SK-N-SH treated with all-trans-retinoic acid at 6 μM for 48 hours (cell line): ENCODE data around the gene PGAP1.

Experiments
- ATAC-seq: fragments of 200-7000 bp; cut with Tn5 transposase; 3 replicates; pipeline ENCODE4 v1.9.1; 2020; ENCODE audit warnings: mild to moderate bottlenecking, moderate library complexity
- ARNTL ChIP-seq: fragments of 450-650 bp; formaldehyde crosslinking; IDR thresholded peaks from 2 replicates; pipeline ENCODE4 v1.5.0; 2020; ENCODE audit warnings: low read depth, mild to moderate bottlenecking, moderate library complexity, borderline replicate concordance
- CSDC2 ChIP-seq: fragments of 250-450 bp; sonication (Bioruptor Pico); IDR thresholded peaks from 2 replicates; pipeline ENCODE4 v1.5.0; 2020; ENCODE audit warnings: mild to moderate bottlenecking, moderate library complexity
- GLIS3 ChIP-seq: fragments of 250-450 bp; sonication (Bioruptor Pico); IDR thresholded peaks from 2 replicates; pipeline ENCODE4 v1.5.0; 2020; ENCODE audit warnings: mild to moderate bottlenecking, moderate library complexity
- ISL1 ChIP-seq: fragments of 250-450 bp; sonication (Bioruptor Pico); IDR thresholded peaks from 2 replicates; pipeline ENCODE4 v2.1.2; 2022; ENCODE audit warnings: mild to moderate bottlenecking, moderate library complexity
- PPARA ChIP-seq: fragments of 250-450 bp; sonication (Bioruptor Pico); IDR thresholded peaks from 2 replicates; pipeline ENCODE4 v1.5.0; 2020; ENCODE audit warnings: mild to moderate bottlenecking, borderline replicate concordance
- RARB ChIP-seq: fragments of 250-450 bp; sonication (Bioruptor Pico); IDR thresholded peaks from 2 replicates; pipeline ENCODE4 v1.8.0; 2021; ENCODE audit warnings: mild to moderate bottlenecking, moderate library complexity
- TCF4 ChIP-seq: fragments of 250-450 bp; sonication (Bioruptor Pico); IDR thresholded peaks from 2 replicates; pipeline ENCODE4 v1.8.0; 2021; ENCODE audit warnings: mild to moderate bottlenecking, moderate library complexity, borderline replicate concordance
- TOX ChIP-seq: fragments of 250-450 bp; sonication (Bioruptor Pico); IDR thresholded peaks from 2 replicates; pipeline ENCODE4 v1.8.0; 2021; ENCODE audit warnings: mild to moderate bottlenecking, moderate library complexity, borderline replicate concordance
- ZC3H10 ChIP-seq: fragments of 250-450 bp; sonication (Bioruptor Pico); IDR thresholded peaks from 2 replicates; pipeline ENCODE4 v1.5.1; 2021; ENCODE audit warnings: mild to moderate bottlenecking, moderate library complexity
- ZFP3 ChIP-seq: fragments of 250-450 bp; sonication (Bioruptor Pico); IDR thresholded peaks from 2 replicates; pipeline ENCODE4 v1.5.0; 2020; ENCODE audit warnings: mild to moderate bottlenecking, moderate library complexity
- ZFP30 ChIP-seq: fragments of 450-650 bp; formaldehyde crosslinking; IDR thresholded peaks from 2 replicates; pipeline ENCODE4 v1.5.0; 2022; ENCODE audit warnings: mild to moderate bottlenecking, moderate library complexity
- ZNF565 ChIP-seq: fragments of 450-650 bp; formaldehyde crosslinking; conservative IDR thresholded peaks from 2 replicates; pipeline ENCODE4 v1.5.0; 2020; ENCODE audit warnings: low read depth, mild to moderate bottlenecking, moderate library complexity
- ZNF70 ChIP-seq: fragments of 450-650 bp; formaldehyde crosslinking; IDR thresholded peaks from 2 replicates; pipeline ENCODE4 v1.5.0; 2020; ENCODE audit warnings: mild to moderate bottlenecking, moderate library complexity
- ZNF8 ChIP-seq: fragments of 450-650 bp; formaldehyde crosslinking; IDR thresholded peaks from 2 replicates; pipeline ENCODE4 v1.5.0; 2020; ENCODE audit warnings: mild to moderate bottlenecking, moderate library complexity
- TF ChIP-seq, protein P1 (sequence below): fragments of 250-450 bp; sonication (Bioruptor Pico); IDR thresholded peaks from 2 replicates; pipeline ENCODE4 v1.5.0; 2020; ENCODE audit warnings: mild to moderate bottlenecking, moderate library complexity
- TF ChIP-seq, protein P2 (sequence below): fragments of 250-450 bp; sonication (Bioruptor Pico); IDR thresholded peaks from 2 replicates; pipeline ENCODE4 v1.8.0; 2021; ENCODE audit warnings: low read depth, mild to moderate bottlenecking, moderate library complexity, borderline replicate concordance
- TF ChIP-seq, protein P3 (sequence below): fragments of 250-450 bp; sonication (Bioruptor Pico); IDR thresholded peaks from 2 replicates; pipeline ENCODE4 v1.5.1; 2021; ENCODE audit warnings: mild to moderate bottlenecking, moderate library complexity
- TF ChIP-seq, protein P4 (sequence below): fragments of 250-450 bp; sonication (Bioruptor Pico); IDR thresholded peaks from 2 replicates; pipeline ENCODE4 v1.5.1; 2020; ENCODE audit warnings: low read depth, mild to moderate bottlenecking, moderate library complexity
- TF ChIP-seq, protein P5 (sequence below): fragments of 250-450 bp; sonication (Bioruptor Pico); IDR thresholded peaks from 2 replicates; pipeline ENCODE4 v1.8.0; 2020; ENCODE audit warnings: mild to moderate bottlenecking, moderate library complexity, borderline replicate concordance

The PGAP1 gene

DNA sequence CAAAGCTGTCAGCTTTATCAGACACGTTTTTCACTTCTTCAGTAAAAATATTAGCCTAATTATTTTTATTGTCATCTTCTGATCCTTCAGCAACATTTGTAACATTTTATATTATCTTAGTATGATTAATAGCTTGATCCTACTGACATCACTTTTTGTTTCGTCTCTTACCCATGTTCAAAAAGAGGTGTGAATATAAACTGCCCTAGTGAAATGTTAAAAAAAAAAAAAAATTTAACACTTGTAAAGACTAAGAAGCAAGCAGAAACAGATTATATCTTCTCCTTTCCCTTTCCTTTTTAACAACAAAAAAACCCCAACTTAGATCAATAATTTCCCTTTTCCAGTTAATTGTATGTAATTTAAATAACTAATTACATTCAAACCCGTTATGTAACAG, 81.1 kb downstream of the PGAP1 start:
- TF ChIP-seq, protein P1, sequence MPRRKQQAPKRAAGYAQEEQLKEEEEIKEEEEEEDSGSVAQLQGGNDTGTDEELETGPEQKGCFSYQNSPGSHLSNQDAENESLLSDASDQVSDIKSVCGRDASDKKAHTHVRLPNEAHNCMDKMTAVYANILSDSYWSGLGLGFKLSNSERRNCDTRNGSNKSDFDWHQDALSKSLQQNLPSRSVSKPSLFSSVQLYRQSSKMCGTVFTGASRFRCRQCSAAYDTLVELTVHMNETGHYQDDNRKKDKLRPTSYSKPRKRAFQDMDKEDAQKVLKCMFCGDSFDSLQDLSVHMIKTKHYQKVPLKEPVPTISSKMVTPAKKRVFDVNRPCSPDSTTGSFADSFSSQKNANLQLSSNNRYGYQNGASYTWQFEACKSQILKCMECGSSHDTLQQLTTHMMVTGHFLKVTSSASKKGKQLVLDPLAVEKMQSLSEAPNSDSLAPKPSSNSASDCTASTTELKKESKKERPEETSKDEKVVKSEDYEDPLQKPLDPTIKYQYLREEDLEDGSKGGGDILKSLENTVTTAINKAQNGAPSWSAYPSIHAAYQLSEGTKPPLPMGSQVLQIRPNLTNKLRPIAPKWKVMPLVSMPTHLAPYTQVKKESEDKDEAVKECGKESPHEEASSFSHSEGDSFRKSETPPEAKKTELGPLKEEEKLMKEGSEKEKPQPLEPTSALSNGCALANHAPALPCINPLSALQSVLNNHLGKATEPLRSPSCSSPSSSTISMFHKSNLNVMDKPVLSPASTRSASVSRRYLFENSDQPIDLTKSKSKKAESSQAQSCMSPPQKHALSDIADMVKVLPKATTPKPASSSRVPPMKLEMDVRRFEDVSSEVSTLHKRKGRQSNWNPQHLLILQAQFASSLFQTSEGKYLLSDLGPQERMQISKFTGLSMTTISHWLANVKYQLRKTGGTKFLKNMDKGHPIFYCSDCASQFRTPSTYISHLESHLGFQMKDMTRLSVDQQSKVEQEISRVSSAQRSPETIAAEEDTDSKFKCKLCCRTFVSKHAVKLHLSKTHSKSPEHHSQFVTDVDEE (CRISPR knock-in tag) = no peak
- no peak for TF ChIP-seq ZFP30
- no peak for TF ChIP-seq PPARA (CRISPR knock-in tag)
- TF ChIP-seq, protein P2, sequence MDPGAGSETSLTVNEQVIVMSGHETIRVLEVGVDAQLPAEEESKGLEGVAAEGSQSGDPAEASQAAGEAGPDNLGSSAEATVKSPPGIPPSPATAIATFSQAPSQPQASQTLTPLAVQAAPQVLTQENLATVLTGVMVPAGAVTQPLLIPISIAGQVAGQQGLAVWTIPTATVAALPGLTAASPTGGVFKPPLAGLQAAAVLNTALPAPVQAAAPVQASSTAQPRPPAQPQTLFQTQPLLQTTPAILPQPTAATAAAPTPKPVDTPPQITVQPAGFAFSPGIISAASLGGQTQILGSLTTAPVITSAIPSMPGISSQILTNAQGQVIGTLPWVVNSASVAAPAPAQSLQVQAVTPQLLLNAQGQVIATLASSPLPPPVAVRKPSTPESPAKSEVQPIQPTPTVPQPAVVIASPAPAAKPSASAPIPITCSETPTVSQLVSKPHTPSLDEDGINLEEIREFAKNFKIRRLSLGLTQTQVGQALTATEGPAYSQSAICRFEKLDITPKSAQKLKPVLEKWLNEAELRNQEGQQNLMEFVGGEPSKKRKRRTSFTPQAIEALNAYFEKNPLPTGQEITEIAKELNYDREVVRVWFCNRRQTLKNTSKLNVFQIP (CRISPR knock-in tag) = no peak
- TF ChIP-seq, protein P3, sequence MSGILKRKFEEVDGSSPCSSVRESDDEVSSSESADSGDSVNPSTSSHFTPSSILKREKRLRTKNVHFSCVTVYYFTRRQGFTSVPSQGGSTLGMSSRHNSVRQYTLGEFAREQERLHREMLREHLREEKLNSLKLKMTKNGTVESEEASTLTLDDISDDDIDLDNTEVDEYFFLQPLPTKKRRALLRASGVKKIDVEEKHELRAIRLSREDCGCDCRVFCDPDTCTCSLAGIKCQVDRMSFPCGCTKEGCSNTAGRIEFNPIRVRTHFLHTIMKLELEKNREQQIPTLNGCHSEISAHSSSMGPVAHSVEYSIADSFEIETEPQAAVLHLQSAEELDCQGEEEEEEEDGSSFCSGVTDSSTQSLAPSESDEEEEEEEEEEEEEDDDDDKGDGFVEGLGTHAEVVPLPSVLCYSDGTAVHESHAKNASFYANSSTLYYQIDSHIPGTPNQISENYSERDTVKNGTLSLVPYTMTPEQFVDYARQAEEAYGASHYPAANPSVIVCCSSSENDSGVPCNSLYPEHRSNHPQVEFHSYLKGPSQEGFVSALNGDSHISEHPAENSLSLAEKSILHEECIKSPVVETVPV (CRISPR knock-in tag) = no peak
- no peak for TF ChIP-seq ARNTL (CRISPR knock-in tag)
- TF ChIP-seq ZC3H10 (CRISPR knock-in tag) = no peak
- no peak for TF ChIP-seq ZNF8 (CRISPR knock-in tag)
- no peak for TF ChIP-seq TCF4 (CRISPR knock-in tag)
- TF ChIP-seq TOX (CRISPR knock-in tag) = no peak
- TF ChIP-seq ZFP3 (CRISPR knock-in tag) = no peak
- TF ChIP-seq ZNF565 (CRISPR knock-in tag) = no peak
- TF ChIP-seq GLIS3 (CRISPR knock-in tag) = no peak
- TF ChIP-seq, protein P4, sequence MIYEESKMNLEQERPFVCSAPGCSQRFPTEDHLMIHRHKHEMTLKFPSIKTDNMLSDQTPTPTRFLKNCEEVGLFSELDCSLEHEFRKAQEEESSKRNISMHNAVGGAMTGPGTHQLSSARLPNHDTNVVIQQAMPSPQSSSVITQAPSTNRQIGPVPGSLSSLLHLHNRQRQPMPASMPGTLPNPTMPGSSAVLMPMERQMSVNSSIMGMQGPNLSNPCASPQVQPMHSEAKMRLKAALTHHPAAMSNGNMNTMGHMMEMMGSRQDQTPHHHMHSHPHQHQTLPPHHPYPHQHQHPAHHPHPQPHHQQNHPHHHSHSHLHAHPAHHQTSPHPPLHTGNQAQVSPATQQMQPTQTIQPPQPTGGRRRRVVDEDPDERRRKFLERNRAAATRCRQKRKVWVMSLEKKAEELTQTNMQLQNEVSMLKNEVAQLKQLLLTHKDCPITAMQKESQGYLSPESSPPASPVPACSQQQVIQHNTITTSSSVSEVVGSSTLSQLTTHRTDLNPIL (CRISPR knock-in tag) = no peak
- TF ChIP-seq, all 23 proteins: peak for 0
- ATAC-seq = no peak

DNA sequence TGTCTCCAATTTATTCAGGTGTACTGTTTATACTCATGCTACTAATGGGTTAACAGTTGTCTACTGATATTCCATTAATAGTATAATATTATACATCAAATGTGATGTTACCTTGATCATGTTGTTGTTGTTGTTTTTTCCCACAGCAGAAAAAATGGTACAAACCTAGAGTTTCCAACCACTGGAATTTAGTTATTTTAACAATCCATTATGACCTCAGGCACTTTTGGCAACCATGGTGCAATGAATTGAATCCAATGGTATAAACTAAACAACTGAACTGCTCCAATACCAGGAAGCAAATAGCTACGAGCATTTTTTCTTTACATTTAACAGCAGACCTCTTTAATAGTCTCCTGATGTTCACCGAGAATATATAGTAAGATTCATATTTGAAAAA, 86.3 kb downstream of the PGAP1 start:
- no peak for TF ChIP-seq RARB (CRISPR knock-in tag)
- no peak for TF ChIP-seq ZNF70 (CRISPR knock-in tag)
- TF ChIP-seq, protein P2 (CRISPR knock-in tag) = no peak
- TF ChIP-seq CSDC2 (CRISPR knock-in tag) = no peak
- no peak for TF ChIP-seq ZFP30
- TF ChIP-seq ISL1 = no peak
- no peak for TF ChIP-seq ZFP3 (CRISPR knock-in tag)
- TF ChIP-seq PPARA (CRISPR knock-in tag) = no peak
- no peak for TF ChIP-seq TOX (CRISPR knock-in tag)
- TF ChIP-seq, protein P5, sequence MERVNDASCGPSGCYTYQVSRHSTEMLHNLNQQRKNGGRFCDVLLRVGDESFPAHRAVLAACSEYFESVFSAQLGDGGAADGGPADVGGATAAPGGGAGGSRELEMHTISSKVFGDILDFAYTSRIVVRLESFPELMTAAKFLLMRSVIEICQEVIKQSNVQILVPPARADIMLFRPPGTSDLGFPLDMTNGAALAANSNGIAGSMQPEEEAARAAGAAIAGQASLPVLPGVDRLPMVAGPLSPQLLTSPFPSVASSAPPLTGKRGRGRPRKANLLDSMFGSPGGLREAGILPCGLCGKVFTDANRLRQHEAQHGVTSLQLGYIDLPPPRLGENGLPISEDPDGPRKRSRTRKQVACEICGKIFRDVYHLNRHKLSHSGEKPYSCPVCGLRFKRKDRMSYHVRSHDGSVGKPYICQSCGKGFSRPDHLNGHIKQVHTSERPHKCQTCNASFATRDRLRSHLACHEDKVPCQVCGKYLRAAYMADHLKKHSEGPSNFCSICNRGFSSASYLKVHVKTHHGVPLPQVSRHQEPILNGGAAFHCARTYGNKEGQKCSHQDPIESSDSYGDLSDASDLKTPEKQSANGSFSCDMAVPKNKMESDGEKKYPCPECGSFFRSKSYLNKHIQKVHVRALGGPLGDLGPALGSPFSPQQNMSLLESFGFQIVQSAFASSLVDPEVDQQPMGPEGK (CRISPR knock-in tag) = no peak
- TF ChIP-seq, protein P1 (CRISPR knock-in tag) = no peak
- TF ChIP-seq, all 23 proteins: peak for 0
- no peak for ATAC-seq
